ENCODE results near the gene NSUN4. TPM values are rescaled to one million over a fixed set of nuclear protein-coding genes. Genes with fewer than 3 reads are reported as not detected.

The NSUN4 gene
- total and polyA plus RNA-seq, 2 of the 13 experiments (the other 11 are each of a cell fraction or from before 2014, with no cell fraction given), result 21.5 to 23.5 TPM

- TF ChIP-seq ZNF234 (CRISPR knock-in tag; conservative IDR thresholded peaks at IDR 0.05), result no peak
- no peak for TF ChIP-seq MEIS1 (CRISPR knock-in tag; IDR thresholded peaks at IDR 0.05; ENCODE audit: borderline replicate concordance)
- TF ChIP-seq PHF8 (CRISPR knock-in tag; IDR thresholded peaks at IDR 0.05), result peak; percentile 85
- TF ChIP-seq REL (CRISPR knock-in tag; conservative IDR thresholded peaks at IDR 0.05), result peak; percentile 79; the same call in 1 of the 2 replicates
- TF ChIP-seq ZNF24 (IDR thresholded peaks at IDR 0.05), result no peak
- no peak for TF ChIP-seq ZNF101 (CRISPR knock-in tag; IDR thresholded peaks at IDR 0.05; ENCODE audit: borderline replicate concordance, low read depth)
- peak; percentile 74; the same call in 1 of the 2 replicates for TF ChIP-seq ZNF782 (CRISPR knock-in tag; IDR thresholded peaks at IDR 0.05; ENCODE audit: borderline replicate concordance)
- peak; percentile 79 for TF ChIP-seq IRF9 (CRISPR knock-in tag; IDR thresholded peaks at IDR 0.05; ENCODE audit: borderline replicate concordance)
- peak; percentile 79 for TF ChIP-seq ZNF639 (CRISPR knock-in tag; conservative IDR thresholded peaks at IDR 0.05)
- no peak for TF ChIP-seq PRDM4 (CRISPR knock-in tag; IDR thresholded peaks at IDR 0.05; ENCODE audit: borderline replicate concordance)
- TF ChIP-seq NFAT5 (CRISPR knock-in tag; IDR thresholded peaks at IDR 0.05), result 0 out of 2 replicates have a peak, but pooled peaks have one; percentile 37
- TF ChIP-seq ZNF276 (CRISPR knock-in tag; IDR thresholded peaks at IDR 0.05; ENCODE audit: low read depth), result no peak
- TF ChIP-seq KAT8 (CRISPR knock-in tag; IDR thresholded peaks at IDR 0.05), result peak; percentile 91
- TF ChIP-seq ZNF362 (CRISPR knock-in tag; IDR thresholded peaks at IDR 0.05; ENCODE audit: borderline replicate concordance), result no peak; the same call in 1 of the 2 replicates
These were observed at the start of gene NSUN4 (continued) for GRCh38 chr1:46340404-46341221.

Measured in HepG2 (cell line).